ENCODE results near the gene PSMB7.

The PSMB7 gene

DNA sequence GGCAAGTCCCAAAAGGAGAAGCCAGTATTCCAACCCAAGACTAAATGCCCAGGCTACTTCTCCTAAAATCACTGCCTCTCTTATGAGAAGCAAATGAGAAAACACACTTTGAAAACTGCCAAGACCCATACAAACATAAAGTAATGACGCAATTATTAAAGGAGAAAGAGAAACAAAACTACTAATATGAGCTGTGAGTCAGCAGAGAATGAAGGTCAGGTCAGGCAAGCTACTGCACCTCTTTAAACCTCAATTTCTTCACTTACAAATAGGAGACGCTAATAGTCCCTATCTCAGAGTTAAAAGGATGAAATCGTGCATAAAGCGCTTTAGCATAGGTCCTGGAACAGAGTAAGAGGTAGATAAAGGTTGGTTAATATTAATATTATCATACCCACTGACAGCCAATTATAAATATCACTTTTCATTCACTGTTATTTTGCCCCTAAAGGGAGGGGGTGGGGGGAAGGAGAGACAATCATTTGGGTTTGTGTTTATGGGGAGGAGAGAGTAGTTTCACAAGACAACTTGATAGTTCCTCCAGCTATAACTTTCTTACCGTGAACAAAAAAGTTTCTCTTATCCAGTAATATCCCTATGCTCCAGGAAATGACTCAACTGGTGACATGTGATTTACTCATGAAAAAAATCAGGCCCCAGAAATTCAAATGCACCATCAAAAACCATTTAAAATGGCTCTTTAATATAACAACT lies 3.6 kb downstream of the PSMB7 start:
- DNase-seq (ENCODE audit: low read depth, low spot score), result no peak

- no peak for DNase-seq (ENCODE audit: low read depth, low spot score)
These were observed 4.8 kb downstream of the PSMB7 start for GRCh38 chr9:124410321-124410913.

DNA sequence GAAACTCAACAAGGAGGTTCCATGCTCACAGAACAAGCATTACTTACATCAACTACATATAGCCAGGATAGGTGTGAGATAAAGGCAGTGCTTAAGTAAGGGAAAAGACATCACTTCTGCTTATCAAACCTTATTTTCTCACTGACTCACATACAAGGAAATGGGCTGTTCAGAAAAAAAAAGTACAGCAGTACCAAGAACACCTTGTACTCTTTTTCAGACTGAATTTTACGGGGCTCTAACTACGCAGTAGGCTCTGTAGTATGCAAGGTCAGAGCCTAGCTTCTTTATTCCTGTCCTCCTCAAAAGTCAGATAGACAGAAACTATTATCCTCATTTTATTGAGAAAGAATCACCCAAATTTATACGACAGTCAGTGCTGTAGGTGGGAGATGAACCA lies 5.8 kb downstream of the PSMB7 start:
- no peak for DNase-seq (ENCODE audit: low read depth, low spot score)

DNA sequence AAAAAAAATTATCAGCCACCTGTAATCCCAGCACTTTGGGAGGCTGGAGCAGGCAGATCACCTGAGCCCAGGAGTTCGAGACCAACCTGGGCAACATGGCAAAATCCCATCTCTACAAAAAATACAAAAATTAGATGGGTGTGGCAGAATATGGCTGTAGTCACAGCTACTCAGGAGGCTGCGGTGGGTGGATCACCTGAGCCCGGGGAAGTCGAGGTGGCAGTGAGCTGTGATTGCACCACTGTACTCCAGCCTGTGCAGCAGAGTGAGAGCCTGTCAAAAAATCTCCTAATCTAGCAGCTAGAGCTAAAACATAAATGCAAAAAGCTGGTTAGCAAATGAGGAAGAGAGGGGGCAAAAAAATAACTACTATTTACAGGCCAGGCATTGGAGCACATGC lies 12.0 kb downstream of the PSMB7 start:
- no peak for DNase-seq (ENCODE audit: low read depth, low spot score)

GRCh38 chr9:124399968-124400940 lies 15.0 kb downstream of the PSMB7 start:
- no peak for DNase-seq (ENCODE audit: low read depth, low spot score)

DNA sequence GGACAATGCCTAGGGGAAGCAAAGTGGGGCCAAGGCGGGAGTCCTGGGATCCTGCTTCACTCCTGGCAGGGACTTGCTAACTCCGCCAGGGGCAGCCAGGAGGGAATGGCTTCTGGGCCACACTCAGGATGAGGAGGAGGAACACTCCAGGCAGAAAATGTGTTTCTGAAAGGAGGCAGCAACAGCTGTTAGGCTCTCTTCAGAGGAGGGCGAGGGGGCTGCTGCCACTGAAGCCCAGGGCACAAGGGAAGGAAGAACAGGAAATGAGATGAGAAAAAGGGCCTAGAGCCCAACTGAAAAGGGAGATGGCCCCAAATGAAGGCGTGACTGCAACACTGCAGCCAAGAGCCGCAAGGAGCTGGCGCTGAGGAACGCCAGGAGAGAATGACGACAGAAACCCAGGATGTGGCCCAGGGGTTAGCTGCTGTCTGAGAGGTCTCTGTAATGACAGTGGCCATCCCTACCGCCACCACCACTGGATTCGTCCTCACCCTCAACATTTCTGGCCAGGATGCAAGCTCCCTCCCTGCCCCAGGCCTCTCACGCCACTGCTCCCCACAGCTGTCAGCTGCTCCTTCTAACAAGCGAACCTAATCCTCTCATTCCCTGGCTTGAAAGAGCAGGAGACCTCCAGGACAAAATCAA lies 15.8 kb downstream of the PSMB7 start:
- DNase-seq (ENCODE audit: low read depth, low spot score), result no peak

DNA sequence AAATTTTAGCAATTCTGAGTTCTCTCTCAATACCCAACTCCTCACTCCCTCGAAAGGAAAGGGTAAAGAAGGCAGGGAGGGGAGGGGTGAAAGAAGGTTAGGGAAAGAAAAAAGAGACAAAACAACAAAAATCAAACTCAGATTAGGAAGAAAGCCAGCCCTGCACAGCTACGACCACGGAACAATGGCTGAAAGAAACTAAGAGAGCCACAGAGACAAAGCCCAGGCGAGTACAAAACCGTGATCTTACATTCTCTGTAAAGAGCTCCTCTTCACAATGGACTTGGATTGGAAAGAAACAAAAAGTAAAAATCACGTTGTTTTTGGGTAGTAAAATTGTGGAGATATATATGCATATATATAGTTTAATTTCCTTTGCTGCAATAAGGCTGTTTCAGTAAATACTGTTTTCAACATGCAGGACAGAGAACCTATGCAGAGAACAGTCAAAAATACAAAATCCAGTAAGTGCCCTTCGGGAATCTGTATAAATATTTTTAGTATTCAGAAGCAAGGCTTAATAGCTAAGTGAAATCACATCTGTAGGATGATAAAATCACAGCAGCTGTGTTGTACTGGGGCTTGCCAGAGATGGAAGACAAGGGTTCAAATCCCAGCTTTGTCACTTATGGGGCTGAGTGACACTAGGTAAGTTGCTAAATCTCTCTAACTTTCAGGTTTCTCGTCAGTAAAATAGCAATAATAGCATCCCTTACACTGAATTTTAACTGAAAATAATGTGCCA lies 16.9 kb downstream of the PSMB7 start:
- DNase-seq (ENCODE audit: low read depth, low spot score), result no peak

DNA sequence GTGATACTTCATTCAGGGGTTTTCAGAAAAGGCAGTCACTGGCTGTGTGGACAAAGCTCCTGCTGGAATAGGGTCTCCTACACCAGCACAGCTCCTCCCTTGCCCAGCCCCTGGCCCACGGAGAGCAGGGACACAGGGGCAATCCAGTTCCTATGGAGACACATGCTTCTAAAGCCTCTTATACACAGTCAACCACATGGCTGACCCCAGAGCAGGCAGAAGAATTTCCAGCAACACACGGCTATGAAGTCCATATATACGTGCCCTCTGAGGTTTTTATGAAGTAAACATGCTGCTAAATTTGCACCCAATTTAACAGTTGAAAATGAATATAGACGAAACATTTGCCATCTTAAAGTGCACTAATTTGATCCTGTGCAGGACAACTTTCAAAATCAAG lies 19.4 kb downstream of the PSMB7 start:
- DNase-seq (ENCODE audit: low read depth, low spot score), result no peak

- DNase-seq (ENCODE audit: low read depth, low spot score), result no peak
These were observed 20.6 kb downstream of the PSMB7 start for GRCh38 chr9:124394596-124394995.

DNA sequence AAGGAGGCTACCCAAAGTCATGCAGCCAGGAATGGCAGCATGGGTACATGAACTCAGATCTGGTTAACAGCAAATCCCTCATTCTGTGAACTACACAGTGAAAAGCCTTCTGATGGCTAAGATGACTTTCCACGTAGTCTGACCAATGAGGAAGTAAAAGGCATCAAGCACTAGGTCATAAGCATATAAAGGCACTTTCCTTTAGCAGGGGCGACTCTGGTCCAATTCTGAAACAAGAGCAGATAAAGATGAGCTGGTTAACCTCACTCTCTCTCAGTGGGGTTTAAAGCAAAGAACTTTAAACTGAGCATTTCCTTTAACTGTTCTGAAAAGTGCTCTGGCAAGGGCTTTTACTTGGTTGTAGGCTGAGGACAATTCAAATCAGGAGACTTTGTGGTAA lies 21.1 kb downstream of the PSMB7 start:
- no peak for DNase-seq (ENCODE audit: low read depth, low spot score)

DNA sequence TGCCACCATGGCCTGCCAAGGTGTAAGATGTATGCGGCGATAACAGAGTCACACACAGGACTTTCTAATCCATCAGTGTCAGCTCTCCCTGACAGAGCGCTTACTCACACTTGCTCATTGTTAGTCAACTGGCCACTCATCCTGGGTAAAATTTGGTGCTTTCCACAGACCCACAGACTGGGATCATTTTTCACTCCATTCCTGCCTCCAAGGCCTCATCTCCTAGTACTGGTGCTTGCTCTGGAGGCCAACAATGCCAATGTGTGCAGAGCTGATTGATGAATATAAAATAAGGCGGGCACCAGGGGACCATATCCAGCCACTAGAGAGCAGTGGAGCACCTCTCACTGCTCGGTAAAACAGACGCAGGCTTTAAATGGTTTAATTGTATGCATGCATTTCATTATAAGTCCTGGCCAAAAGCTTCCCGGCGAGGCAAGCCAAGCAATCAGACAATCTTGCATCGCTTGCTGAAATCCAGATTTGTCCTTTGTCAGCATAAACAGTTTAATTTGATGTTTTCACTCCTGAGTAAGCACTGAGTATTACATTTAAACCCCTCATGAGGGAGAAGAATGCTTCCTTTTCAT lies 22.3 kb downstream of the PSMB7 start:
- no peak for DNase-seq (ENCODE audit: low read depth, low spot score)

GRCh38 chr9:124392254-124392870 lies 22.9 kb downstream of the PSMB7 start:
- no peak for DNase-seq (ENCODE audit: low read depth, low spot score)

GRCh38 chr9:124390794-124391658 lies 24.2 kb downstream of the PSMB7 start:
- DNase-seq (ENCODE audit: low read depth, low spot score), result no peak

DNA sequence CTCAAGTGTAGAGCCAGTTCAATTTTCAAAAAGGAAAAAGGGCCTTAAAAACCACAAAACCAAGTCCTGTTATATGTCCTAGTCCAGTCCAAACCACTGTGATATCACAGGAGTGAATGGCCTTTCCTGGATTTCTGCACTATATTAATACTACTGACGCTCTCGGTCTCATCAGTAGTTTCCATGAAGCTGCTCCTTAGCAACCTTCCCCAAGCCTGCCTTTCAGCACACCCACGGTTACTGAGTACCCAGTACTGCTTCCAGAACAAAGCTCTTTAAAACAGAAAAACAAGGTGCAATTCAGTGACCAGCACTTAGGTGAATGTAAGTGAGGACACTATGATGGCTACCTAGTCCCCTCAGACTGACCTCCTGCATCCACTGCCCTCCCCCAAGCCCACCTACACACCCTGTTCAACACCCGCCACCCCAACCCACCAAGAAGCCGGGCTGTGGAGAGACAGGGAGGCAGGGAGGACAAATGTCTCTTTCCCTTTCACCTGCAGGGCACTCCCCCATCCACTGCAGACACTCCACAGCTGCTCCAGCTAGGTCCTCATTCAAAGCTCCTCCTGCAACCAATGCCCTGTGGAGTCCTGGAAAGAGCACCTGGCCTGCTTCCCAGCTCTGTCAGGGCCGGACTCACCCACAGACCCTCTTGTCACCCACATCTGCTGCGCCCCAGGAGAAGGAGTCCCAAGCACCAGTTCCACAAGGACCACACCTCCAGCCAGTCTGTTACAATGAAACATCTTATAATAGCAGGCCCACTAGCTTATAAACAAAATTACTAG lies 25.9 kb downstream of the PSMB7 start:
- DNase-seq (ENCODE audit: low read depth, low spot score), result no peak

DNA sequence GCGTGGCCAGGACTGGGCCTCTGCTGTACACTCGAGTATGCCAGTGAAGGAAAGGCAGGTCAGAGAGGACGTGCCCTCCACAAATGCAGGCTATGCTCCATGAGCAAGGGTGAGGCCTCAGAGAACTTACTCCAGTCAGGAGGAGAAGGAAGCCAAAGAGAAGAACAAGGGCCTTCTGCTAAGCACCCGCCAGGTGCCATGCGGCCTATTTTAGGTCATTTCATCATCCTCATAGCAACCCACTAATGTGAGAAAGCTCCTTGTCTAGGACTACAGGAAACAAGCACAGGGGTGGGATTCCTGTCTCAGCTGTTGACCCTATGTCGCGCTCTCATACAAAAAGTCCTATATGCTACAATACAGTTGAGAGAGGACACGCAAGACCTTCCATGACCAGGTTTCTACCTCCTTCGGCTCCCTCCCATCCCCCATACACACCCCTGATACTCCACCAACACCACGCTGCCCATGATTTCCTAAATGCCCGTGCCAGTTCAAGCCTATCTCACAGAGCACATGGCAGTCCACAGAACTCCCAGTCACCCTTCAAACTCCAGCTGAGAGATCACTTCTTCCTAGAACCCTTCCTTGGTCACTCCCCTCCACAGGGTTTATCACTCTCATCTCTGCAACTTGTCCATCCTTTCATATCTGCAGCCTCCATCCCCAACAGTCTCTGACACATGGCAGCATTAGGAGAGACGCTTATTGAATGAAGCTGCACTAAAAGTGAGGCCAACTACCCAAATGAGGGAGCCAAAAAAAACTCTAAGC lies 26.8 kb downstream of the PSMB7 start:
- DNase-seq (ENCODE audit: low read depth, low spot score), result no peak

DNA sequence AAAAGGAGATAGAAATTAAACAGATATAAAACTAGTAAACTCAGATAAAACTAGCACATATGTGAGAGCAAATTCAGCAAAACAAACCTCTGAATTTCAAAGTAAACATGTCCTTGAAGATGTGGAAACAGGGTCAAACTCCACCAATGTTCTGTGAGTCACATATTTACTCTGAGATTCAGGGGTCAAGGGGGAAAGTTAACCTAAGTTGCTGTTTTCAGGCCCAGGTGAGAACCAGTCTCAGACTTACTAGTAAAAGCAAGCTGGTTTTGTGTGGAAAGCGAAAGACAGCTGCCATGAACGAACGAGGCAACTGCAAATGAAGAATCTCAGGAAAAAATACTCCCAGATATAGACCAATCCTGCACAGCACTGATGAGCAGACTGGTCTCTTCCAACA lies 29.0 kb downstream of the PSMB7 start:
- DNase-seq (ENCODE audit: low read depth, low spot score), result no peak

- no peak for DNase-seq (ENCODE audit: low read depth, low spot score)
These were observed 29.6 kb downstream of the PSMB7 start for GRCh38 chr9:124385623-124386022.

DNA sequence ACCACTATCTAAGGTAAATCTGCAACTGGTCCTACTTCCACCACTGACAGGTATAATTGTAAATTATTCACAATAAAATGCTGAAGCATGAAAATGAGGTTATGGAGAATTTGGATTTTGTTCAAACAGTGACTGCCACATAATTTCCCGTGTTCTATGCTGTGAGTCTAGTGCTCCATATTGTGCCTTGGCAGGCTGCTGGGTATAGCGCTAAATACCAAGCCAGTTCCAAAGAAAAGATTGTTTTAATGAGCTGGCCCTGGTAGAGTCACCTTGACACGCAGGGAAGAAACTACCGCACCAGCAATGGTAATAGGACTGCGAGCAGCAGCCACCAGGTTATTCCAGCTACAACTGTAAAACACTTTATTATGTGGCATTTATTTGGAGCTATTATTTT lies 30.4 kb downstream of the PSMB7 start:
- no peak for DNase-seq (ENCODE audit: low read depth, low spot score)

All from smooth muscle cell of the brain vasculature (primary cell).